Panc1 (cell line): Measurements from ENCODE around the gene EDEM3. TPM values are rescaled to one million over a fixed set of nuclear protein-coding genes. Genes with fewer than 3 reads are reported as not detected.

ENCODE experiments used
- ATAC-seq: fragments of 200-7000 bp; cut with Tn5 transposase; 2 replicates; pipeline ENCODE4 v1.9.1; 2020; ENCODE audit warnings: mild to moderate bottlenecking, moderate library complexity
- BruUV-seq: library from RNA; stranded (reverse); fragments of 400-500 nt; replicated peaks from 2 replicates; lab custom pipeline; 2021; lab: Mats Ljungman, UMichigan
- CTCF ChIA-PET: fragments of 300-600 bp; sonication (Branson Sonifier 250); formaldehyde crosslinking; loops from one replicate; lab custom pipeline; 2022; ENCODE audit warnings: antibody characterized with exemption; lab: Charles Lee
- POLR2A ChIA-PET: fragments of 300-600 bp; sonication (Branson Sonifier 250); formaldehyde crosslinking; loops from one replicate; lab custom pipeline; 2022; ENCODE audit warnings: antibody characterized with exemption; lab: Charles Lee
- DNase-seq: peaks from one replicate; pipeline ENCODE4 v3.0.0-alpha.2; 2010; ENCODE audit warnings: low read depth, low spot score
- H3K27ac ChIP-seq: 2 replicates; pipeline ENCODE4 v1.5.1; 2011; ENCODE audit warnings: mild to moderate bottlenecking, low read length, inconsistent platforms
- H3K27me3 ChIP-seq: fragments of 200-500 bp; sonication (Bioruptor generic); 2 replicates; pipeline ENCODE4 v1.6.0; 2014; ENCODE audit warnings: low read length, inconsistent platforms; ENCODE audit not compliant: control insufficient read depth, insufficient read depth
- H3K36me3 ChIP-seq: fragments of 200-500 bp; sonication (Bioruptor generic); 2 replicates; pipeline ENCODE4 v1.5.1; 2014; ENCODE audit warnings: inconsistent platforms, mild to moderate bottlenecking, low read length, moderate library complexity; ENCODE audit not compliant: control insufficient read depth, insufficient read depth
- H3K4me1 ChIP-seq: 2 replicates; pipeline ENCODE4 v1.5.1; 2011; ENCODE audit warnings: inconsistent platforms, mild to moderate bottlenecking, low read length, moderate library complexity; ENCODE audit not compliant: control insufficient read depth, insufficient read depth
- H3K4me3 ChIP-seq, 2 experiments: 2 replicates each; pipeline ENCODE4 v1.5.1; 2011 to 2012; ENCODE audit warnings: low read depth in 2 of 2, low read length in 2 of 2, mild to moderate bottlenecking in 2 of 2, inconsistent platforms in 1 of 2, moderate library complexity in 1 of 2
- H3K9me3 ChIP-seq: fragments of 200-500 bp; sonication (Bioruptor generic); 2 replicates; pipeline ENCODE4 v1.5.1; 2014; ENCODE audit warnings: low read depth, mild to moderate bottlenecking, inconsistent platforms, low read length, moderate library complexity; ENCODE audit not compliant: control insufficient read depth, insufficient read depth
- CTCF ChIP-seq: fragments of 450-650 bp; IDR thresholded peaks from 2 replicates; pipeline ENCODE4 v1.5.1; 2017; ENCODE audit warnings: mild to moderate bottlenecking
- POLR2AphosphoS5 ChIP-seq: IDR thresholded peaks from 2 replicates; pipeline ENCODE4 v1.6.1; 2012; ENCODE audit warnings: mild to moderate bottlenecking, low read depth, low read length, moderate library complexity
- REST ChIP-seq, 2 experiments: IDR thresholded peaks; 2 replicates each; pipeline ENCODE4 v1.6.1; 2011 to 2012; ENCODE audit warnings: low read depth in 2 of 2, control low read depth in 1 of 2, low read length in 1 of 2, mild to moderate bottlenecking in 1 of 2, moderate library complexity in 1 of 2; ENCODE audit not compliant: insufficient read depth in 1 of 2
- SIN3A ChIP-seq: IDR thresholded peaks from 2 replicates; pipeline ENCODE4 v1.6.1; 2012; ENCODE audit warnings: low read depth, mild to moderate bottlenecking, low read length, moderate library complexity, borderline replicate concordance; ENCODE audit not compliant: insufficient read depth
- TCF7L2 ChIP-seq: IDR thresholded peaks from 2 replicates; pipeline ENCODE4 v1.6.1; 2011; ENCODE audit warnings: mild to moderate bottlenecking, low read depth, low read length, inconsistent platforms
- in situ Hi-C: cut with HindIII; loops from 2 replicates; pipeline ENCODE4 v1.10.0; 2016; ENCODE audit warnings: low sequenced_read_pairs, low pct_unique_long_range_greater_than_20kb
- intact Hi-C: fragments of 100-400 bp; cut with micrococcal nuclease; formaldehyde crosslinking; loops from one replicate; pipeline ENCODE4 v1.10.0; 2022; ENCODE audit not compliant: unreplicated experiment
- total RNA-seq: library from RNA; stranded (reverse); gene quantifications from one replicate; pipeline ENCODE4 v1.2.1, GENCODE V29; 2021; ENCODE audit not compliant: unreplicated experiment

Gene EDEM3
- total RNA-seq, 1 experiment from 2014 or later, result 17.4 TPM

GRCh38 chr1:184757406-184757805 lies 2.7 kb upstream of the EDEM3 start:
- Histone ChIP-seq H3K27ac (no peak overlapping the region), H3K4me1 (peaks cover 9% of the 10 kb centered on the region; the same call in 1 of the 2 replicates), H3K4me3 (no peak overlapping the region), H3K36me3 (peaks cover 3% of the 10 kb centered on the region; the same call in 1 of the 2 replicates), H3K9me3 (no peaks in the 10 kb centered on the region), H3K27me3 (peaks cover 13% of the 10 kb centered on the region)
- no TSS peak for BruUV-seq
- CTCF ChIA-PET, result no interaction called here
- ATAC-seq (no peak), DNase-seq (no peak)
- intact Hi-C loops, result no loop called here
- TF ChIP-seq POLR2AphosphoS5, result no peak
- no peak for TF ChIP-seq CTCF
- no peak for TF ChIP-seq REST (IDR thresholded peaks at IDR 0.05; ENCODE audit: insufficient read depth in 1 of 2, low read depth in 2 of 2, low read length in 1 of 2)
- TF ChIP-seq TCF7L2, result no peak
- in situ Hi-C loops, result no loop called here
- POLR2A ChIA-PET, result no interaction called here

GRCh38 chr1:184755226-184756065 lies 788 bp upstream of the EDEM3 start:
- Histone ChIP-seq H3K36me3 (peaks cover 3% of the 10 kb centered on the region; the same call in 1 of the 2 replicates), H3K9me3 (no peaks in the 10 kb centered on the region), H3K4me3 (peak overlapping the region; percentile 77 to 79), H3K27me3 (peaks cover 3% of the 10 kb centered on the region), H3K27ac (peak overlapping the region; percentile 82), H3K4me1 (peaks cover 9% of the 10 kb centered on the region; the same call in 1 of the 2 replicates)
- POLR2A ChIA-PET, result interaction anchor here (0.5 kb wide), 1 partner anchor 53 kb away, joined by 4 read pairs; no protein-coding TSS in a partner anchor
- in situ Hi-C loops, result no loop called here
- TF ChIP-seq TCF7L2 (no peak), REST (IDR thresholded peaks at IDR 0.05; ENCODE audit: insufficient read depth in 1 of 2, low read depth in 2 of 2, low read length in 1 of 2) (no peak), SIN3A (no peak), POLR2AphosphoS5 (no peak)
- intact Hi-C loops, result no loop called here
- ATAC-seq (peak; percentile 52), DNase-seq (peak; percentile 5)
- CTCF ChIA-PET, result no interaction called here
- no TSS peak for BruUV-seq
